Measurements from ENCODE around the gene ACADS.

GRCh38 chr12:120749256-120749655 lies 23.6 kb downstream of the ACADS start:
- no peak for TF ChIP-seq EP300 (IDR thresholded peaks at IDR 0.05)
- TF ChIP-seq CTCF (IDR thresholded peaks at IDR 0.05), result no peak
- TF ChIP-seq POLR2AphosphoS5 (IDR thresholded peaks at IDR 0.05), result no peak
- no peak for TF ChIP-seq POLR2A (IDR thresholded peaks at IDR 0.05)

Data from stomach (tissue), 4 donors.